Motor neuron (in vitro differentiated cells): ENCODE results near the gene KRT16. TPM values are rescaled to one million over a fixed set of nuclear protein-coding genes. Genes with fewer than 3 reads are reported as not detected.
A peak's percentile ranks its signal among the peaks of the same experiment; 100 is the strongest.
"Not testable (repeated sequence)": the region's sequence is repeated elsewhere in the genome, so short reads cannot be mapped to it uniquely, and the experiment has no call there.

Experiments used
- ATAC-seq, 8 experiments: fragments of 200-7000 bp; cut with Tn5 transposase; replicated peaks in 6 of 8; 2 replicates each; pipeline ENCODE4 v1.8.0; 2021; ENCODE audit warnings: mild to moderate bottlenecking in 8 of 8, moderate library complexity in 8 of 8
- H3K27ac ChIP-seq, 2 donors: fragments of 250-450 bp; sonication (Bioruptor Pico); 2 replicates each; pipeline ENCODE4 v1.9.0; 2021; ENCODE audit warnings: antibody characterized with exemption in 2 of 2, mild to moderate bottlenecking in 2 of 2, moderate library complexity in 1 of 2
- H3K4me1 ChIP-seq, 2 donors: fragments of 250-450 bp; sonication (Bioruptor Pico); replicated peaks in 1 of 2; 2 replicates each; pipeline ENCODE4 v1.6.1; 2021; ENCODE audit warnings: antibody characterized with exemption in 2 of 2, mild to moderate bottlenecking in 2 of 2, moderate library complexity in 1 of 2
- H3K4me3 ChIP-seq, 5 donors: fragments of 250-450 bp; sonication (Bioruptor Pico); 2 replicates each; pipeline ENCODE4 v1.9.0; 2021; ENCODE audit warnings: antibody characterized with exemption in 5 of 5, mild to moderate bottlenecking in 5 of 5, moderate library complexity in 4 of 5
- WGBS, 10 experiments: fragments of 450-650 bp; shearing (Covaris generic); methylation state at CpG; one replicate each; pipeline ENCODE4 v1.0.0; 2022; 5-methylcytosine and 5-hydroxymethylcytosine counted together
- in situ Hi-C, 9 experiments: fragments of 400-800 bp; cut with MboI; loops; one replicate each; pipeline ENCODE4 v1.15.0; 2021; ENCODE audit warnings: low sequenced_read_pairs in 9 of 9, low pct_unique_long_range_greater_than_20kb in 2 of 9; ENCODE audit not compliant: unreplicated experiment in 9 of 9
- total RNA-seq, 8 experiments: library from RNA; unstranded; fragments of 300-600 nt; gene quantifications; 2 replicates each; pipeline versions ENCODE4 v1.2.3 to v1.2.4, GENCODE V29; 2022

Gene KRT16
- total RNA-seq, 8 experiments from 2014 or later: 1.0 to 26.9 (median 4.5) TPM; not detected in 4

GRCh38 chr17:41642252-41643156, 29.9 kb upstream of the KRT16 start:
- H3K4me1 ChIP-seq: no peaks in the 10 kb centered on the region
- in situ Hi-C loops: loop anchor here in 1 of 9 experiments (10.0 kb wide), 1 partner anchor 88 kb away; no protein-coding TSS in a partner anchor
- H3K27ac ChIP-seq: no peak overlapping the region
- H3K4me3 ChIP-seq: no peak overlapping the region
- 60 to 89% (median 80%) methylated on average over 1 to 9 of the region's 13 CpGs; no CpG with 5 or more reads in 1 of the 10 experiments for WGBS, 10 experiments
- no peak for ATAC-seq

GRCh38 chr17:41640596-41640995, 28.0 kb upstream of the KRT16 start:
- not testable (repeated sequence) for ATAC-seq, H3K4me3 ChIP-seq, H3K4me1 ChIP-seq, H3K27ac ChIP-seq
- in situ Hi-C loops: loop anchor here in 1 of 9 experiments (10.0 kb wide), 1 partner anchor 86 kb away; no protein-coding TSS in a partner anchor
- WGBS, 10 experiments: 40 to 100% (median 100%) methylated on average over 1 to 3 of the region's 5 CpGs; no CpG with 5 or more reads in 5 of the 10 experiments

- Histone ChIP-seq H3K4me1 (no peaks in the 10 kb centered on the region), H3K27ac (no peak overlapping the region), H3K4me3 (no peak overlapping the region)
- in situ Hi-C loops: loop anchor here in 1 of 9 experiments (10.0 kb wide), 1 partner anchor 85 kb away; no protein-coding TSS in a partner anchor
- ATAC-seq: no peak
- WGBS, 10 experiments: 20 to 100% (median 90%) methylated on average over 1 to 5 of the region's 7 CpGs; no CpG with 5 or more reads in 3 of the 10 experiments
Observed at GRCh38 chr17:41639492-41640473, 27.2 kb upstream of the KRT16 start.

GRCh38 chr17:41638941-41639340, 26.4 kb upstream of the KRT16 start:
- WGBS, 10 experiments: no CpG with 5 or more reads among the region's 6 CpGs
- H3K27ac ChIP-seq: no peak overlapping the region
- no peaks in the 10 kb centered on the region for H3K4me1 ChIP-seq
- no peak for ATAC-seq
- no peak overlapping the region for H3K4me3 ChIP-seq
- in situ Hi-C loops: no loop called here

GRCh38 chr17:41638194-41638593, 25.6 kb upstream of the KRT16 start:
- Histone ChIP-seq H3K4me3 (no peak overlapping the region), H3K27ac (no peak overlapping the region), H3K4me1 (no peaks in the 10 kb centered on the region)
- ATAC-seq: no peak
- in situ Hi-C loops: no loop called here
- WGBS, 10 experiments: 80 to 100% methylated on average over 1 to 2 of the region's 5 CpGs; no CpG with 5 or more reads in 8 of the 10 experiments

- in situ Hi-C loops: no loop called here
- no peak overlapping the region for H3K27ac ChIP-seq
- 60 to 83% (median 80%) methylated on average over 1 to 3 of the region's 9 CpGs; no CpG with 5 or more reads in 6 of the 10 experiments for WGBS, 10 experiments
- H3K4me3 ChIP-seq: no peak overlapping the region
- no peaks in the 10 kb centered on the region for H3K4me1 ChIP-seq
- ATAC-seq: no peak
Observed at GRCh38 chr17:41636652-41637051, 24.1 kb upstream of the KRT16 start.

GRCh38 chr17:41635121-41636097, 22.8 kb upstream of the KRT16 start:
- no peak overlapping the region for H3K4me3 ChIP-seq
- 10 to 67% (median 47%) methylated on average over 1 to 11 of the region's 28 CpGs; no CpG with 5 or more reads in 4 of the 10 experiments for WGBS, 10 experiments
- no peak overlapping the region for H3K27ac ChIP-seq
- ATAC-seq: peak in 3 of 8 experiments; percentile 34 to 69 (median 41)
- in situ Hi-C loops: no loop called here
- no peaks in the 10 kb centered on the region for H3K4me1 ChIP-seq

GRCh38 chr17:41634639-41635038, 22.1 kb upstream of the KRT16 start:
- H3K27ac ChIP-seq: no peak overlapping the region
- WGBS, 10 experiments: 40 to 80% methylated on average over 1 to 2 of the region's 7 CpGs; no CpG with 5 or more reads in 8 of the 10 experiments
- ATAC-seq: peak in 3 of 8 experiments; percentile 18
- no peak overlapping the region for H3K4me3 ChIP-seq
- peaks cover 0 to under 1% of the 10 kb centered on the region in 2 donors for H3K4me1 ChIP-seq
- in situ Hi-C loops: no loop called here

GRCh38 chr17:41633556-41634199, 21.1 kb upstream of the KRT16 start:
- no peak for ATAC-seq
- in situ Hi-C loops: no loop called here
- H3K4me1 ChIP-seq: peaks cover 0 to 7% of the 10 kb centered on the region in 2 donors

GRCh38 chr17:41632482-41633105, 20.0 kb upstream of the KRT16 start:
- no peak for ATAC-seq
- WGBS, 10 experiments: 57 to 100% (median 87%) methylated on average over 1 to 3 of the region's 5 CpGs; no CpG with 5 or more reads in 2 of the 10 experiments
- Histone ChIP-seq H3K27ac (no peak overlapping the region), H3K4me1 (peaks cover 0 to 7% of the 10 kb centered on the region in 2 donors), H3K4me3 (no peak overlapping the region)
- in situ Hi-C loops: no loop called here

More at GRCh38 chr17:41633556-41634199, 21.1 kb upstream of the KRT16 start:
- H3K27ac ChIP-seq: no peak overlapping the region
- H3K4me3 ChIP-seq: no peak overlapping the region
- WGBS, 10 experiments: 80 to 100% (median 91%) methylated on average over 2 to 4 of the region's 14 CpGs; no CpG with 5 or more reads in 6 of the 10 experiments

GRCh38 chr17:41631898-41632285, 19.3 kb upstream of the KRT16 start:
- 67 to 100% (median 80%) methylated on average over 1 to 3 of the region's 15 CpGs; no CpG with 5 or more reads in 7 of the 10 experiments for WGBS, 10 experiments
- no peak for ATAC-seq

More at GRCh38 chr17:41631898-41632285, 19.3 kb upstream of the KRT16 start:
- H3K4me3 ChIP-seq: no peak overlapping the region
- H3K4me1 ChIP-seq: peaks cover 0 to 7% of the 10 kb centered on the region in 2 donors
- in situ Hi-C loops: no loop called here
- H3K27ac ChIP-seq: no peak overlapping the region
